ENCODE measurements around the gene PCDHA5. TPM values are rescaled to one million over a fixed set of nuclear protein-coding genes. Genes with fewer than 3 reads are reported as not detected.

Gene PCDHA5
- total and polyA plus RNA-seq, 2 of the 13 experiments (the other 11 are each of a cell fraction or from before 2014, with no cell fraction given) = not detected

GRCh38 chr5:140869555-140869886 lies 48.1 kb downstream of the PCDHA5 start:
- ChIA-PET POLR2A (no interaction called here), CTCF (ENCODE audit: low intra/inter-chr PET ratio, low total read pairs) (interaction anchor here (2.6 kb wide), 1 partner anchor 171 kb away, joined by 34 read pairs; no protein-coding TSS in a partner anchor)
- DNase-seq (ENCODE audit: low spot score) = no peak
- Histone ChIP-seq H3K9me3 (ENCODE audit: low read length) (no peaks in the 10 kb centered on the region), H3K9ac (ENCODE audit: insufficient read depth, low read depth, low read length) (no peak overlapping the region), H4K20me1 (ENCODE audit: insufficient read depth, low read length) (no peaks in the 10 kb centered on the region), H3K4me2 (ENCODE audit: low read depth, low read length) (no peak overlapping the region), H2AFZ (ENCODE audit: low read length) (no peak overlapping the region), H3K79me2 (ENCODE audit: insufficient read depth, low read length) (no peaks in the 10 kb centered on the region), H3K27me3 (ENCODE audit: control insufficient read depth in 1 of 2, insufficient read depth in 2 of 2, low read length in 2 of 2) (no peaks in the 10 kb centered on the region), H3K36me3 (replicated peaks in 1 of 2; ENCODE audit: control insufficient read depth in 1 of 2, insufficient read depth in 2 of 2, low read length in 2 of 2) (no peaks in the 10 kb centered on the region), H3K4me3 (replicated peaks in 1 of 3; ENCODE audit: insufficient read depth in 1 of 3, low read depth in 2 of 3, low read length in 3 of 3) (0 out of 6 replicates have a peak overlapping the region, but pooled peaks of 1 of the 3 experiments have one; percentile 28), H3K4me1 (ENCODE audit: insufficient read depth, low read length) (no peaks in the 10 kb centered on the region), H3K27ac (ENCODE audit: extremely low read length, insufficient read depth, low read length) (no peak overlapping the region)
- in situ Hi-C loops (cut with HindIII; ENCODE audit: extremely low pct_ligation_motif_present, low pct_unique_long_range_greater_than_20kb) = loop anchor here (5.0 kb wide), 1 partner anchor 173 kb away; no protein-coding TSS in a partner anchor
- FAIRE-seq = no peak
- ATAC-seq = no peak
- no TSS peak for BruUV-seq (replicated peaks)
- 68% methylated on average over 5 of the region's 5 CpGs for WGBS (ENCODE audit: low lambda C conversion rate)
- no peak for TF ChIP-seq RNF2 (conservative IDR thresholded peaks at IDR 0.05; ENCODE audit: low read depth)
- TF ChIP-seq ZFP82 (CRISPR knock-in tag; IDR thresholded peaks at IDR 0.05; ENCODE audit: borderline replicate concordance) = no peak
- TF ChIP-seq PHF20 (CRISPR knock-in tag; IDR thresholded peaks at IDR 0.05) = no peak
- no peak for TF ChIP-seq PHF5A (CRISPR knock-in tag; IDR thresholded peaks at IDR 0.05; ENCODE audit: low read depth, unreplicated experiment)
- no peak for TF ChIP-seq ZNF333 (CRISPR knock-in tag; IDR thresholded peaks at IDR 0.05; ENCODE audit: borderline replicate concordance)
- TF ChIP-seq ZNF644 (CRISPR knock-in tag; IDR thresholded peaks at IDR 0.05; ENCODE audit: low read depth) = no peak
- TF ChIP-seq ZZZ3 (CRISPR knock-in tag; IDR thresholded peaks at IDR 0.05; ENCODE audit: borderline replicate concordance) = no peak
- no peak for TF ChIP-seq ZUFSP (CRISPR knock-in tag; IDR thresholded peaks at IDR 0.05; ENCODE audit: borderline replicate concordance)
- TF ChIP-seq ELF1 (CRISPR knock-in tag; IDR thresholded peaks at IDR 0.05) = no peak
- TF ChIP-seq MIER2 (CRISPR knock-in tag; IDR thresholded peaks at IDR 0.05) = 0 out of 2 replicates have a peak, but pooled peaks have one; percentile 31
- no peak for TF ChIP-seq ARID5B (CRISPR knock-in tag; IDR thresholded peaks at IDR 0.05)
- TF ChIP-seq ZNF841 (CRISPR knock-in tag; IDR thresholded peaks at IDR 0.05; ENCODE audit: borderline replicate concordance) = no peak
- TF ChIP-seq TEAD3 (CRISPR knock-in tag; optimal IDR thresholded peaks at IDR 0.05; ENCODE audit: borderline replicate concordance) = peak; percentile 21
- TF ChIP-seq ZNF746 (CRISPR knock-in tag; IDR thresholded peaks at IDR 0.05) = no peak
- TF ChIP-seq MYNN (CRISPR knock-in tag; IDR thresholded peaks at IDR 0.05; ENCODE audit: low read depth) = no peak
- no peak for TF ChIP-seq AFF4 (CRISPR knock-in tag; IDR thresholded peaks at IDR 0.05)
- no peak for TF ChIP-seq ZFP1 (CRISPR knock-in tag; IDR thresholded peaks at IDR 0.05)
- intact Hi-C loops (cut with micrococcal nuclease; ENCODE audit: unreplicated experiment) = loop anchor here (2.0 kb wide), 1 partner anchor 29 kb away; the partner anchor contains the start of gene PCDHA8
